Mucosa of descending colon (tissue), 3 donors: ENCODE measurements around the gene SYT15. TPM values are rescaled to one million over a fixed set of nuclear protein-coding genes. Genes with fewer than 3 reads are reported as not detected.

Source experiments
- ATAC-seq: fragments of 200-7000 bp; cut with Tn5 transposase; one replicate; pipeline ENCODE4 v1.9.1; 2020; ENCODE audit warnings: mild to moderate bottlenecking, moderate library complexity
- DNase-seq, 3 donors: peaks; one replicate each; pipeline ENCODE4 v3.0.0-alpha.2; 2020
- H3K36me3 ChIP-seq: fragments of 200-600 bp; one replicate; pipeline ENCODE4 v1.8.0; 2021; ENCODE audit warnings: low read depth, mild to moderate bottlenecking
- H3K4me1 ChIP-seq: fragments of 200-600 bp; one replicate; pipeline ENCODE4 v1.8.0; 2021; ENCODE audit warnings: low read depth, mild to moderate bottlenecking
- H3K4me3 ChIP-seq: fragments of 200-600 bp; one replicate; pipeline ENCODE4 v1.8.0; 2021; ENCODE audit warnings: mild to moderate bottlenecking
- H3K9me3 ChIP-seq: fragments of 200-600 bp; one replicate; pipeline ENCODE4 v1.8.0; 2021; ENCODE audit warnings: mild to moderate bottlenecking
- intact Hi-C, 2 donors: fragments of 100-400 bp; cut with DNase I in 1 of 2; cut with micrococcal nuclease in 1 of 2; formaldehyde crosslinking; loops; one replicate each; pipeline versions ENCODE4 v1.11.0 to v1.11.1; 2022; cut with DNase I, micrococcal nuclease
- total RNA-seq, 3 donors: library from RNA; stranded (reverse); fragmentation: NEBNext Ultra II Directional in 2 of 3; extraction: Animal tissue kit (Norgen Biotek cat#: 25700) in 2 of 3; gene quantifications; one replicate each; pipeline versions ENCODE4 v1.2.1 to v1.2.4, GENCODE V29; 2021 to 2023
- TF ChIP-seq, protein P1 (sequence below): fragments of 200-600 bp; IDR thresholded peaks from one replicate; pipeline ENCODE4 v1.8.0; 2022; ENCODE audit warnings: antibody characterized with exemption, mild to moderate bottlenecking
- donor health status: DM: no; HTN: no; CAD: no; lungs with moderate emphysema.
- donor health status: DM: no; HTN: no; CAD: no.
- donor health status: DM: no; HTN: yes; CAD: no.

Gene SYT15
- total RNA-seq, 3 donors from 2014 or later = 1.4 to 3.2 (median 2.3) TPM

DNA sequence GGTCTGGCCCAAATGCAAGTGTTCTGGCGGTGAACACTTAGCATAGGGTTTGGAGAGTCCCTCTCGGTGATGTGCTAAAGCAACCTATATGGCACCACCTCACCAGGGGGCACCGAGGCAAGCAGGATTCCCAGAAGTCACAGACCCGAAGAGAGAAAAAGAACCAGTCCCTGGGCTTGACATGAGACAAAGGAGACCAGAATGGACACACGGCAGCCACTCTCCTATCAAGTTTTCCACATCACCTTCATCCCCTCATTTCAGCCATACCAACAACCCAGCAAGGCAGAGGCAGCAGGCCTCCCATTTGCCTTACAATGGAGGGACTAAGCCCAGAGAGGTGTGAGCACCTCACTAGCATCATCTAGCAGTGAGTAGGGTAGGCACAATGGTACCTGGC lies 42.1 kb upstream of the SYT15 start:
- no peak for ATAC-seq

DNA sequence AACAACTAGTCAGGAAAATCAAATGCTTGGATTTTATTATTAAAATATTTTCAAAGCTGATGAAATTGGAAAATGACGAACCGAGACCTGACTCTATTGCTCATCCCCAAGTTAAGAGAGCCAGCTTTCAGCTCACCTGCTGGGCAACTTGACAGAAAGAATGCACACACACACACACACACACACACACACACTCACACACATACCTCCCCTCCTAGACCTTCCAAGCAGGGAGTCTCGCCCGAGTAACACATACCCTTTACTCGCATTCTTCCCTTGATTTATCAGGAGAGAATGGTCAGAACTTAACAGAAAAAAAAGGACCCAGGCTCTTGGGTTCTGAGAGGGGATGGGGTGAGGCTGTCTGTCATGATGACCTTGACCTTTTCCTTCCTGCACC lies 41.6 kb upstream of the SYT15 start:
- no peak for ATAC-seq
- no peaks in the 10 kb centered on the region for H3K9me3 ChIP-seq
- H3K4me3 ChIP-seq = no peak overlapping the region
- TF ChIP-seq, protein P1, sequence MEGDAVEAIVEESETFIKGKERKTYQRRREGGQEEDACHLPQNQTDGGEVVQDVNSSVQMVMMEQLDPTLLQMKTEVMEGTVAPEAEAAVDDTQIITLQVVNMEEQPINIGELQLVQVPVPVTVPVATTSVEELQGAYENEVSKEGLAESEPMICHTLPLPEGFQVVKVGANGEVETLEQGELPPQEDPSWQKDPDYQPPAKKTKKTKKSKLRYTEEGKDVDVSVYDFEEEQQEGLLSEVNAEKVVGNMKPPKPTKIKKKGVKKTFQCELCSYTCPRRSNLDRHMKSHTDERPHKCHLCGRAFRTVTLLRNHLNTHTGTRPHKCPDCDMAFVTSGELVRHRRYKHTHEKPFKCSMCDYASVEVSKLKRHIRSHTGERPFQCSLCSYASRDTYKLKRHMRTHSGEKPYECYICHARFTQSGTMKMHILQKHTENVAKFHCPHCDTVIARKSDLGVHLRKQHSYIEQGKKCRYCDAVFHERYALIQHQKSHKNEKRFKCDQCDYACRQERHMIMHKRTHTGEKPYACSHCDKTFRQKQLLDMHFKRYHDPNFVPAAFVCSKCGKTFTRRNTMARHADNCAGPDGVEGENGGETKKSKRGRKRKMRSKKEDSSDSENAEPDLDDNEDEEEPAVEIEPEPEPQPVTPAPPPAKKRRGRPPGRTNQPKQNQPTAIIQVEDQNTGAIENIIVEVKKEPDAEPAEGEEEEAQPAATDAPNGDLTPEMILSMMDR = no peak
- peaks cover 23% of the 10 kb centered on the region for H3K4me1 ChIP-seq
- peak in 1 of 3 donors; percentile 18 for DNase-seq
- H3K36me3 ChIP-seq = no peaks in the 10 kb centered on the region
- intact Hi-C loops = no loop called here

More for the DNA sequence above, 42.1 kb upstream of the SYT15 start:
- intact Hi-C loops = no loop called here
- H3K36me3 ChIP-seq = no peaks in the 10 kb centered on the region
- no peaks in the 10 kb centered on the region for H3K9me3 ChIP-seq
- H3K4me1 ChIP-seq = peaks cover 21% of the 10 kb centered on the region
- no peak overlapping the region for H3K4me3 ChIP-seq
- TF ChIP-seq, protein P1 = no peak
- DNase-seq = peak in 1 of 3 donors; percentile 25

DNA sequence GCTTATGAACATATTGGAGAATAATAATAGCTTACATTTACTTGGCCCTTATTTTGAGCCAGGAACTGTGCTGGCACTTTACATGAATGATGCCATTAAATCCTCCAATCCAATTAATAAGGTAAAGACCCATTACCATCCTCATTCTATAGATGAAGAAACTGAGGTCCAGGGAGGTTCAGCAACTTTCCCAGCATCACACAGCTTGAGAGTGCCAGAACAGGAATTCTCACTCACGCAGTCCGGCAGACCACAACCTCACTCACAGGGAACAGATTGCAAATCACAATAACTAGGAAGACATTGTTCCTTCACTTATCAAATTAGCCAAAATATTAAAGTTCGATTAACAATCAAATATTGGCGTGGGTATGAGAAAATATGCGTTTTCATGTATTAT lies 40.8 kb upstream of the SYT15 start:
- no peaks in the 10 kb centered on the region for H3K9me3 ChIP-seq
- DNase-seq (no peak), ATAC-seq (no peak)
- H3K36me3 ChIP-seq = no peaks in the 10 kb centered on the region
- intact Hi-C loops = no loop called here
- TF ChIP-seq, protein P1 = no peak
- H3K4me1 ChIP-seq = peaks cover 23% of the 10 kb centered on the region
- H3K4me3 ChIP-seq = no peak overlapping the region

DNA sequence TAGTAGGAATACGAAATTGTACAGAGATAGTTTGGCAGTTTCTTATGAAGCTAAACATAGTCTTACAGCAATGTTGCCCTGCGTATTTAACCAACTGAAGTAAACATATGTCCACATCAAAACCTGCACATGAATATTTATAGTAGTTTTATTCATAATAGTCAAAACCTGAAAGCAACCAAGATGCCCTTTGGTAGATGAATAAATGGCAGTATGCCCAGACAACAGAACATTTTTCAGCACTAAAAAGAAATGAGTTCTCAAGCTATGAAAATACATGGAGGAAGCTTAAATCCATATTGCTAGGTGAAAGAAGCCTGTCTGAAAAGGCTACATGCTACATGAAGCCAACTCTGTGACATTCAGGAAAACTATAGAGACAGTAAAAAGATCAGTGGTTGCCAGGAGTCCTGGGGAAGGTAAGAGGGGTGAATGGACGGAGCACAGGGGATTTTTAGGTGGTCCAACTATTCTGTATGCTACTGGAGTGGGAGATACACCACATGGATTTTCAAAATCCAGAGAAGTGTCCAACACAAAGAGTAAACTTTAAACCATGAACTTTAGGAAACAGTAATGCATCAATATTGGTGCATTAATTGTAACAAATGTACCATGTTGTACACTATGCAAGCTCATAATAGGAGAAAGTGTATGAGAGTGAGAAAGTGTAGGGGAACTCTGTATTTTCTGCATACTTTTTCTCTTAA lies 40.1 kb upstream of the SYT15 start:
- intact Hi-C loops = no loop called here

DNA sequence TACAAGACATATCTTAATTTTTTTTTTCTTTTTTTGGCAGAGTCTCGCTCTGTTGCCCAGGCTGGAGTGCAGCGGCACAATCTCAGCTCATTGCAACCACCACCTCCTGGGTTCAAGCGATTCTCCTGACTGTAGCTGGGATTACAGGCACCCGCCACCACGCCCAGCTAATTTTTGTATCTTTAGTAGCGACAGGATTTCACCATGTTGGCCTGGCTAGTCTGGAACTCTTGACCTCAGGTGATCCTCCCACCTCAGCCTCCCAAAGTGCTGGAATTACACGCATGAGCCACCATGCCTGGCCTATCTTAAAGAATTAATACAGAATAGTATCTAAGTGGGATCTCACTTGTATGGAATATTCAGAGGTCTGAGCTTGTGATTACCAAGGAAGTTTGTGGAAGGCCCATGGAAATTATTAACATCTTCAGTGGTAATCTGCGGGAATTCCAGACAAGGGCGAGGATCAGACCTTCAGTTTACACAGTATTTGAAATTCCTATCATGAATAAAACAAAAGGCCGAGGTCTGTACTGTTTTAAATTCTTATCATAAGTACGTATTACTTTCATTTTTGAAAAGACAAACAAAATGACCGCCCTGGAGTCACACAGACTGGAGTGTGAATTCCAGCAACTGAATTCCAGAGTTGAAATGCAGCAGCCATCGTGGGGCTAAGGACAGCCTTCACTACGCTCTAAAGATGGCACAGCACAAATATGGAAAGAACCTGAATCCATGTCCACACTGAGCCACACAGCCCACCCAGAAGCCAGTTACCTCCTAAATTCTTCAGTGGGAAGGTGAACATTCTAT lies 39.1 kb upstream of the SYT15 start:
- DNase-seq (peak in 2 of 3 donors; percentile 37 to 44), ATAC-seq (peak; percentile 60)
- H3K4me1 ChIP-seq = peaks cover 29% of the 10 kb centered on the region
- H3K36me3 ChIP-seq = no peaks in the 10 kb centered on the region
- no peaks in the 10 kb centered on the region for H3K9me3 ChIP-seq
- intact Hi-C loops = no loop called here
- no peak overlapping the region for H3K4me3 ChIP-seq
- TF ChIP-seq, protein P1 = no peak

More for the DNA sequence above, 40.1 kb upstream of the SYT15 start:
- no peaks in the 10 kb centered on the region for H3K36me3 ChIP-seq
- H3K4me1 ChIP-seq = peaks cover 23% of the 10 kb centered on the region
- H3K9me3 ChIP-seq = no peaks in the 10 kb centered on the region
- H3K4me3 ChIP-seq = no peak overlapping the region
- ATAC-seq = no peak
- no peak for DNase-seq
- TF ChIP-seq, protein P1 = no peak
